ENCODE data around the gene ZC3H4. TPM values are rescaled to one million over a fixed set of nuclear protein-coding genes. Genes with fewer than 3 reads are reported as not detected.

Gene ZC3H4
- total RNA-seq, 4 donors from 2014 or later = 22.5 to 28.7 (median 24.9) TPM

DNA sequence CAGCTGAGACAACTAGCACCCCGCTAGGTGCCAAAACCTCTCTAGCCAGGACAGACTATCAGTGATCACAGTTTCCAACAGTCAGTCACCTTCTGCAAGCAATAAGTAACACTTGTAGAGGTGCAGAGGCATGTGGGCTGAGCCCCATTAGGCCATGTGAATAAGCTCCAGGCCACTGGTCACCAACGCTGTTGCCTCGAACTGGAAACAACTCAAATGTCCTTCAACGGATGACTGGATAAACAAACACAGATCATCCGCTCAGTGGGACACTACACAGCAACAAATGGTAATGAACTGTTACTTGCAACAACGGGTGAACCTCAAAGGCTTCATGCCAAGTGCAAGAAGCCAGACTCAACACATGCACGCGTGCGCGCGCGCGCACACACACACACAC is 37.6 kb downstream of the ZC3H4 start:
- no peak for ATAC-seq
- H3K36me3 ChIP-seq = peaks cover 0 to 92% of the 10 kb centered on the region in 2 donors

DNA sequence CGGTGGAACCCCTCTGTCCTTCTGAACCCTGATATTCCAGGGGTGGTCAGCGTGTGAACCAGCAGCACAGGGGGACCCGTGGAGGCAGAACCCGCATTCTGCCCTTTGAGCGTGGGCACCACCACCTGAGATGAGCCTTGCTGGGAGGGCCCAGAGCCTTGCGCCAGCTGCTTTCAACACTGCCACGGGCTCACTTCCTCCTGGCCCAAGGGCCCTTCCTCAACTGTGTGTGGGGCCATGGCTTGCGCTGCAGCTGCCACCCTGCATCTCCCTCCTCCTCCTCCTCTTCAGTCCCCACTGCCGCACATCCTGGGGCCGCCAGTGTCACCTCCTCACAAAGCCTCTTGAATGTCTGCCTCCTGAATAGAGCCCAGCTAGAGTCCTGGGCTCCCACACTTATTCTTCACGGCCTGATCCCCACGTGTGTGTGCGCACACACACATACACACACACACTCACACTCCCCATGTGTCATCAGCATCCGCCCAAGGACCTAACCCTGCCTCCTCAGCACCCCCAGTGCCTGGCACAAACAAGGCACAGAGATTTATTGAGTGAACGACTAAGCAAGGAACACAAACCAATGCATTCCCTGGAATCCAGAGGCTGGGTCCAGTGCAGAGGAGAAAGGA is 38.3 kb downstream of the ZC3H4 start:
- Histone ChIP-seq H3K4me3 (no peak overlapping the region), H3K27me3 (no peaks in the 10 kb centered on the region), H3K4me1 (peaks cover 0 to 8% (median 0%) of the 10 kb centered on the region in 3 donors), H3K36me3 (peaks cover 0 to 92% of the 10 kb centered on the region in 2 donors), H3K9me3 (no peaks in the 10 kb centered on the region), H3K27ac (no peak overlapping the region)
- no peak for ATAC-seq
- 85 to 88% methylated on average over 8 to 10 of the region's 15 CpGs for WGBS, 2 donors (ENCODE audit: low coverage in 1 of 2)
- TF ChIP-seq EP300 (IDR thresholded peaks at IDR 0.05) (no peak), POLR2A (IDR thresholded peaks at IDR 0.05) (no peak), POLR2AphosphoS5 (IDR thresholded peaks at IDR 0.05) (no peak)
- TF ChIP-seq, protein P1, sequence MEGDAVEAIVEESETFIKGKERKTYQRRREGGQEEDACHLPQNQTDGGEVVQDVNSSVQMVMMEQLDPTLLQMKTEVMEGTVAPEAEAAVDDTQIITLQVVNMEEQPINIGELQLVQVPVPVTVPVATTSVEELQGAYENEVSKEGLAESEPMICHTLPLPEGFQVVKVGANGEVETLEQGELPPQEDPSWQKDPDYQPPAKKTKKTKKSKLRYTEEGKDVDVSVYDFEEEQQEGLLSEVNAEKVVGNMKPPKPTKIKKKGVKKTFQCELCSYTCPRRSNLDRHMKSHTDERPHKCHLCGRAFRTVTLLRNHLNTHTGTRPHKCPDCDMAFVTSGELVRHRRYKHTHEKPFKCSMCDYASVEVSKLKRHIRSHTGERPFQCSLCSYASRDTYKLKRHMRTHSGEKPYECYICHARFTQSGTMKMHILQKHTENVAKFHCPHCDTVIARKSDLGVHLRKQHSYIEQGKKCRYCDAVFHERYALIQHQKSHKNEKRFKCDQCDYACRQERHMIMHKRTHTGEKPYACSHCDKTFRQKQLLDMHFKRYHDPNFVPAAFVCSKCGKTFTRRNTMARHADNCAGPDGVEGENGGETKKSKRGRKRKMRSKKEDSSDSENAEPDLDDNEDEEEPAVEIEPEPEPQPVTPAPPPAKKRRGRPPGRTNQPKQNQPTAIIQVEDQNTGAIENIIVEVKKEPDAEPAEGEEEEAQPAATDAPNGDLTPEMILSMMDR (IDR thresholded peaks at IDR 0.05) = no peak

More for the DNA sequence above, 37.6 kb downstream of the ZC3H4 start:
- Histone ChIP-seq H3K27me3 (no peaks in the 10 kb centered on the region), H3K4me1 (peaks cover 0 to 8% (median 0%) of the 10 kb centered on the region in 3 donors), H3K27ac (no peak overlapping the region), H3K9me3 (no peaks in the 10 kb centered on the region), H3K4me3 (no peak overlapping the region)
- WGBS, 2 donors (ENCODE audit: low coverage in 1 of 2) = 71 to 91% methylated on average over 7 to 11 of the region's 13 CpGs
- no peak for TF ChIP-seq POLR2A (IDR thresholded peaks at IDR 0.05)
- no peak for TF ChIP-seq POLR2AphosphoS5 (IDR thresholded peaks at IDR 0.05)

DNA sequence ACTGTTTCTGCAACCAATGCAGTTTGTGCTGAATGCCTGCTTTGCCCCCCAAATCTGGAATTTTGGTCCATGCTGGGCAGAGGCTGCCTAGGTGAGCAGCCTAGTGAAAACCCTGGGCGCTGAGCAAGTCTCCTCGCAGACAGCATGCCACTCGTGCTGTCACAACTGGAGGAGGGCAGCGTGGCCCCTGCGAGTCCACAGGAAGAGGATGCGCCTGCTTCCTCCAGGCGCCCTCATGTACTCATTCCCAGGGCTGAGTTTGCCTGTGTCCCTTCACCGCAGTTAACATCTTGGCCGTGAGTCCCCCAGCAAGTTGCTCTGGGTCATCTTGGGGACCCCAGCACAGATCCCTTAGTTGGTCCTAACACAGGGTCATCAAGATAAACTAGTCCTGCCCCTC is 39.0 kb downstream of the ZC3H4 start:
- H3K4me3 ChIP-seq = no peak overlapping the region
- H3K27ac ChIP-seq = no peak overlapping the region
- H3K9me3 ChIP-seq = no peaks in the 10 kb centered on the region
- ATAC-seq = no peak
- no peaks in the 10 kb centered on the region for H3K27me3 ChIP-seq
- TF ChIP-seq POLR2A (IDR thresholded peaks at IDR 0.05) = no peak
- no peak for TF ChIP-seq EP300 (IDR thresholded peaks at IDR 0.05)
- TF ChIP-seq, protein P1 (IDR thresholded peaks at IDR 0.05) = no peak
- no peak for TF ChIP-seq POLR2AphosphoS5 (IDR thresholded peaks at IDR 0.05)
- 90% methylated on average over 4 of the region's 9 CpGs; no CpG with 5 or more reads in 1 of the 2 donors for WGBS, 2 donors (ENCODE audit: low coverage in 1 of 2)
- H3K4me1 ChIP-seq = peaks cover 0 to 2% (median 0%) of the 10 kb centered on the region in 3 donors
- H3K36me3 ChIP-seq = peaks cover 0 to 92% of the 10 kb centered on the region in 2 donors

DNA sequence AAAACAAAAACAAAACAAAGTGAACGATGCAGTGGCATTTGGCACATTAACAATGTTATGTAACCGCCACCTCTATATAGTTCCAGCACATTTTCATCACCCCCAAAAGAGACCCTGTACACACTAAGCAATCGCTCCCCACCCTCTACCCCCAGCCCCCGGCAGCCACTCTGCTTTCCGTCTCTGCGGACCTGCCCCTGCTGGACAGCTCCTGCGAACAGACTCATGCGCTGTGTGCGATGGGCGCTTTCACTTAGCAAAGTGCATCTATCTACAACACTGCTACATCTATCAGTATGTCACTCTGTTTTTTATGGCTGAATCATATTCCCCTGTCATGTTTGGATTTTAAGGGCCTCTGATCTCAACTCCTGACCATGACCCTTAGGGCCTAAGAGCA is 40.0 kb downstream of the ZC3H4 start:
- no peak overlapping the region for H3K27ac ChIP-seq
- WGBS, 2 donors (ENCODE audit: low coverage in 1 of 2) = 80 to 92% methylated on average over 3 to 9 of the region's 10 CpGs
- H3K36me3 ChIP-seq = peaks cover 0 to 97% of the 10 kb centered on the region in 2 donors
- no peaks in the 10 kb centered on the region for H3K9me3 ChIP-seq
- ATAC-seq = no peak
- H3K4me1 ChIP-seq = no peaks in the 10 kb centered on the region
- H3K4me3 ChIP-seq = no peak overlapping the region
- TF ChIP-seq POLR2AphosphoS5 (IDR thresholded peaks at IDR 0.05) (no peak), POLR2A (IDR thresholded peaks at IDR 0.05) (no peak), EP300 (IDR thresholded peaks at IDR 0.05) (no peak)
- TF ChIP-seq, protein P1 (IDR thresholded peaks at IDR 0.05) = no peak
- no peaks in the 10 kb centered on the region for H3K27me3 ChIP-seq

DNA sequence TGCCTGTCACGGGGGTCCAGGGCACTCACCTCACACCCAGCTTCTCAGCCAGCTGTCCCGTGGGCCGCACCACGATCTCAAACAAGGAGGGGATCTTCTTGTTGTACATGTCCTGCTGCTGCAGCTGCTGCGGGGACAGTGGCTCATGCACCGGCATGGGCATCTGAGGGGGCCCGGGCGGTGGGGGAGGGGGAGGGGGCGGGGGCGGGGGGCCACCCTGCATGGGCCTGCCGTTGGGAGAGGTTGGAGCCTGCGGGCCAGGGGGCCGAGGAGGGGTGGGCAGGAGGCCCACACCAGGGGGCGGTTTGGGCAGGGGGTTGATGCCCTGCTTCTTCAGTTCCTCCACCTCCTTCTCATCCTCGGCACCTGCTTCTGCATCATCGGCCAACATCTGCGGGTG is 41.3 kb downstream of the ZC3H4 start:
- TF ChIP-seq POLR2AphosphoS5 (IDR thresholded peaks at IDR 0.05) = no peak
- TF ChIP-seq, protein P1 (IDR thresholded peaks at IDR 0.05) = no peak
- TF ChIP-seq EP300 (IDR thresholded peaks at IDR 0.05) = no peak
- no peak for TF ChIP-seq POLR2A (IDR thresholded peaks at IDR 0.05)
- Histone ChIP-seq H3K4me3 (no peak overlapping the region), H3K9me3 (no peaks in the 10 kb centered on the region), H3K27ac (no peak overlapping the region), H3K4me1 (no peaks in the 10 kb centered on the region), H3K36me3 (peaks cover 0 to 97% of the 10 kb centered on the region in 2 donors), H3K27me3 (no peaks in the 10 kb centered on the region)
- 90% methylated on average over 2 of the region's 17 CpGs; no CpG with 5 or more reads in 1 of the 2 donors for WGBS, 2 donors (ENCODE audit: low coverage in 1 of 2)
- ATAC-seq = no peak

All from gastroesophageal sphincter (tissue), 4 donors.